Vagina (tissue), 2 donors: ENCODE data around the gene QRFP.

Experiments used
- CTCF ChIP-seq, 3 experiments: fragments of 450-650 bp in 2 of 3; fragments of 200-600 bp in 1 of 3; sonication (generic) in 1 of 3; IDR thresholded peaks; one replicate each; pipeline ENCODE4 v1.5.1; 2017 to 2019; ENCODE audit warnings: antibody characterized with exemption in 3 of 3, mild to moderate bottlenecking in 2 of 3, moderate library complexity in 2 of 3
- POLR2A ChIP-seq, 2 donors: fragments of 450-650 bp; IDR thresholded peaks; one replicate each; pipeline ENCODE4 v1.6.1; 2017; ENCODE audit warnings: antibody characterized with exemption in 2 of 2, mild to moderate bottlenecking in 2 of 2, moderate library complexity in 2 of 2
- POLR2AphosphoS5 ChIP-seq, 2 donors: sonication (generic); formaldehyde crosslinking; IDR thresholded peaks; one replicate each; pipeline ENCODE4 v1.9.0; 2017; ENCODE audit warnings: antibody characterized with exemption in 2 of 2, mild to moderate bottlenecking in 2 of 2, low read depth in 1 of 2; ENCODE audit not compliant: insufficient read depth in 1 of 2

DNA sequence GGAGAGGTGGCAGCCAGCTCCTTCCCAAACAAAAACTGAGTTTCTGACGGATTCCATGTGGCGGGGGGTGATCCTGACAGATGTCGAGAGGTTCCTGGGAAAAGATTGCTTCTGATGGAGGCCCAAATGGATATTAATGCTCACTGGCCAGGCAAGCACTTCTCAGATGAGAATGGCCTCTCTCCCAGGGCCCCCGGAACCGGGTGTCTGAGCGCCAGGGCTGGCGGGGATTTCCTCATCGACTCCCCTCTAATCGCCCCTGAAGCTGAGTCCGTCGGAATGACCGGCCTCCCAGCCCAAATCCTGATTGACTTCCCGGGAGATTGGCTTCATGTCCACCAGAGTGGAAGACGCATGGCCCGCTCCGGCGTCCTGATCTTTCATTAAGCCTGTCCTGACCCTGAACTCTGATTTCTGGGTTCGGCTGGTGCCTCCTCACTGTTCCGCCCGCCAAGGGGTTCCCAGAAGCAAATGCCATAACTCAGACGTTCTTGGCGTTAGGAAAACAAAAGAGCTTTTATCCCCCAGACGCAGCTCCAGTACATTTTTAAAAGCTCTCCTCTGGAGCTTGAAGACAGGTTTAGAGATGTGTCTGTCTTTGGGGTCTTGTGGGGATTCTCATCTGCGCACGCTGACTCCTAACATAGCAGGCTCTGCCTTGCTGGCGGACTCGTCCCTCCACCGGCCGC, 24.8 kb upstream of the QRFP start:
- TF ChIP-seq CTCF (IDR thresholded peaks at IDR 0.05) (no peak), POLR2A (IDR thresholded peaks at IDR 0.05) (no peak), POLR2AphosphoS5 (IDR thresholded peaks at IDR 0.05; ENCODE audit: insufficient read depth in 1 of 2, low read depth in 1 of 2) (no peak)
